ENCODE data around the gene ABLIM1. TPM values are rescaled to one million over a fixed set of nuclear protein-coding genes. Genes with fewer than 3 reads are reported as not detected.
A peak's percentile ranks its signal among the peaks of the same experiment; 100 is the strongest.

Gene ABLIM1
- total RNA-seq, 1 experiment from 2014 or later: 2.3 TPM

DNA sequence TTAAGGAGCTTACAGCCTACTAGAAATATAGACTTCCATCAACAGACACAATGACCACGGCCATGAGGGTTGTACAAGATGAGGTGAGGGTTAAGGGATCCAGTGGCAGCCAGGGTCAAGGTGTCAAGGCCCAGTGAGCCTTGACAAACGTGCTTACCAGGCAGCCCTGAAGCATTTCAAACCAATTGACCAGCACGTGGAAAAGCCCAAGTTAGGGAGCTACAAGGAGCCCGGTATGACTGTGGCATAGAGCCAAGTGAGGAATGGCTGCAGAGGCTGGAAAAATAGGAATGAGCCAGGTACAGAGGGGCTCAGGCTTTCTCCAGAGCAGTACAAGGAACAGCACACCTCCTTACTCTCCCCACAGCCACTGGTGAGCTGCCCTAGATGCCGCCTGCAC lies 266.5 kb downstream of the ABLIM1 start:
- DNase-seq (ENCODE audit: low spot score): no peak

DNA sequence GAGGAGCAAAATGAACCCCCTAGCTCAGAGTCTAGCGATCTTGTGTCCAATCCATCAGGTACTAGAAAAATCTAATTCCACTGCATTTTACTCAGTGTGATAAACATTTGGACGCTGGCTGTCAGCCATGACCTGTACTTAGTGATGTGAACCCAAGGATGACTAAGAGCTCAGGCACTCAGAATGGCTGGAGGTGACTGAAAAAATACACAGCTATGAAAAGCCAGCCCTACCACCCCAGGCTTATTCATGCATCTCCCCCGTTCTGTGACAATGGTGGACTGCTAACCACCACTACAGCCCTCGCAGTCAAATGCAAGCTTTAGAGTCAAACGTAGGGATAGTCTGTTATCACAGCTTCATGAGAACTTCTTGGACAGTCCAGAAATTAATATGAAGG lies 268.6 kb downstream of the ABLIM1 start:
- peak; percentile 93 for DNase-seq (ENCODE audit: low spot score)

DNA sequence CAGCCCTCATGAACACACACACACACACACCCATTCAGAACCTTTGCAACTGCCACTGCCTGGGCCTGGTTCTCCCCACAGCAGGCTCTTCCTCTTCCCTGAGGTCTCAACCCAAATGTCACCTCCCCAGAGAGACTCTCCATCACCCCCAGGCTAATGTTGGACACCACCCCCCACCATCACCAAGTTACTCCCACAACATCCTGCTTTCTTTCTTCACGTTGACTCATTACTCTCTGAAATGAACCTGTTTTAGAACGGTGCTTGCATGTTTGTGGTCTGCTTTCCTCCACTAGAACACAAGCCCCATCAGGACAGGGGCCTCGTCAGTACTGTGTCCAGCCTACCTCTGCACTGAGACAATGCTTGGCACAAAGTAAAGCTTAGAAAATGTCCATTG lies 269.8 kb downstream of the ABLIM1 start:
- DNase-seq (ENCODE audit: low spot score): no peak

DNA sequence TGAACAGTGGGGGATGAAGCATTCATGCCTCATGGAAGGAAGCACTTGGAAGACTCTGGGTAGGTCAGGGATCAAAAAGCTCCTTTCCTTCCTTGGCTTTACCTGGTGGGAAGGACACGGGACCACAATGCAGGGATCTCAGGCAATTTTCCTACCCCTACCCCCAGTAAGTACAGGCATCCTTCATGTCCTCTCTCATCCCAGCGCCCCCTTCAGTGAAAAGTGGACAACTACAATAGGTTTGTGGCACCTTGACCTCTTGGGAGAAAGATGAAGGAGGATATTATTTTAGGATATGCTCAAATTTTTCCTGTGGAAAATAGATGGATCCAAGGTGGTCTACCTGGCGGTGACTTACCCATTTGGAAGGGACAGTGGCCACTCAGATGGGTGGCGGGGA lies 270.3 kb downstream of the ABLIM1 start:
- DNase-seq (ENCODE audit: low spot score): no peak

DNA sequence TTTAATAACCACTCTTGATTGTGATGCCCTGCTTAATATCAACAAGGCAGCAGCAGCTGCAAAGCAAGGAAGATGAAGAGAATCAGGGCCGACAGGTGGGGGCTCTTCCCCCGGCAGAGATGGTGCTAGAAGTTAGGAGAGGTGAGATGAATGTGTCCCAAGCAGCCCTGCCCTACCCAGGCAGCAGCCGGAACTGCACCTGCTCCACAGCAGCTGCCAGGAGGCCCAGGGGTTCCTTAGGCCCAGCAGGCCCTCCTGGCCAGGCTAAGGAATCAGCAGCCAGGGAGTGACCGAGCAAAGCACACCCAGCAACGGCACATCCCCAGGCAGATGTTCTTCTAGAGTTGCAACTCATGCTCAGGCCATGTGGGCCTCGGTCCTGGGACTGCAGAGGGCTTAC lies 271.6 kb downstream of the ABLIM1 start:
- DNase-seq (ENCODE audit: low spot score): no peak

DNA sequence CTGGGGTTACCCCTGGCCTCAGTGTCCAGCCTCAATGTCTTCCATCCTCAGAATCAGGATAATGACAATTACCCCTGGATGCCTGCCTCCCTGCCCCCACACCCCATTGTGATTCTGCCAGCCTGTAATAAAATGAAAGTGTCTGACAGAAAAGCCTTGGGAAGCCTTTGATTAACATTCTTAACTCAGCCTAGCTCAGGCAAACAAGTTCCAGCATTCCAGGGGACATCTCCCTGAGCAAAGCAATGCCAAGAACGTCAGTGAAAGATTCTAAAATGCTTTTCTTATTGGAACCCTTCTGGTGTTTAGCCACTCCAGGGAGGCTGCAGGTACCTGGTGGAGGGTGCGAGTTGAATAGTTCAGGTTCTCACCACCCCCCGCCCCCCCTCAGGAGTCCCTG lies 272.5 kb downstream of the ABLIM1 start:
- DNase-seq (ENCODE audit: low spot score): no peak

DNA sequence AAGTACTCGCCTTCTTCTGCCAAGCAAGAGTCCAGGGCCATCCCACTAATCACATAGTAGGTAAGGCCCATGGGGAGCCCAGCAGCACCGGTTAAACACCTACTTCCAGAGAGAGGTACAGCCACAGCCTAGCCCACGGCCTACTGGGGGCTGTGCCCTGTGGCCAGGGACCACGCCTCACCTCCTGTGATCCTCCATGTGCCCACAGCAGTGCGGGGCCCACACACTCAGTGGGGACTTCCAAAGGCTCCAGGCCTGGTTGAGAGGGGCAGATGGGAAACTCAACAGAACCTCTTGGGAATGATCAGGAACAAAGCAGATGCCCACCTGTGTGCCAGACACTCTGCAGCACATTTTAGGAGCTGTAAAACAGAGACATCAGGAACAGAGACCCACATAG lies 273.5 kb downstream of the ABLIM1 start:
- no peak for DNase-seq (ENCODE audit: low spot score)

DNA sequence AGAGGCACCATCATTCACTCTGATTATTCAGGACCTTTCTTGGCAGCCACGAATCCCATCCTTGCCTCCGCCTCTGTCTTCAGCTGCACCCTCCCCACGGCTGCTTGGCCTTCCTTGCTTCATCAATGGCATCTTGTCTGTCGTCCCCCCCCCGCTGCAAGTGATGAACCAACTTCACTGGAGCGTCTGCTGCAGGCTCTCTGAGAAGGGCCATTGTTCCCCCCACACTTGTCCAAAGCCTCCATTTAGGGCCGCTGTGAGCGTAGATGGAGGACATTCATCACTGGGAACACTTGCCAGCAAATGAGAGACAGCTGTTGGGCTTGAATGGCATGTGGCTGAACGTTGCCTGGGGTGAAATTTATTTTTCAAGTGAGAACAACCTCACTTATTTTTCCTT lies 273.9 kb downstream of the ABLIM1 start:
- no peak for DNase-seq (ENCODE audit: low spot score)

Other genes starting within 250 kb of the ABLIM1 start
- gene FHIP2A, start 163.5 kb upstream of the ABLIM1 start, total RNA-seq (2014; rRNA removed; shearing (Covaris generic)): 20.7 and 23.9 TPM in 2 replicates